SK-N-SH (cell line): ENCODE results near the gene AUTS2. TPM values are rescaled to one million over a fixed set of nuclear protein-coding genes. Genes with fewer than 3 reads are reported as not detected.

Experiments
- CTCF ChIA-PET: fragments of 300-600, 350-600 bp; formaldehyde crosslinking; extraction: SDS; loops from one replicate; lab custom pipeline; 2021; lab: Yijun Ruan, JAX
- POLR2A ChIA-PET: fragments of 350-600 bp; sonication (Branson Sonifier 250); formaldehyde crosslinking; extraction: SDS; loops from one replicate; lab custom pipeline; 2020; ENCODE audit warnings: antibody characterized with exemption, inconsistent platforms; lab: Yijun Ruan, JAX
- DNase-seq: peaks from one replicate; pipeline ENCODE4 v3.0.0; 2012
- H2AFZ ChIP-seq: fragments of 200-600 bp; sonication (generic); 2 replicates; pipeline ENCODE4 v1.8.1; 2016; ENCODE audit warnings: antibody characterized with exemption, mild to moderate bottlenecking, low read depth
- H3F3A ChIP-seq: fragments of 200-600 bp; sonication (generic); replicated peaks from 2 replicates; pipeline ENCODE3; 2016; ENCODE audit warnings: antibody characterized with exemption, mild to moderate bottlenecking; ENCODE audit not compliant: insufficient read depth
- H3K27ac ChIP-seq, 2 experiments: fragments of 200-500 bp in 1 of 2; fragments of 200-600 bp in 1 of 2; sonication (Bioruptor generic) in 1 of 2; sonication (generic), shearing (Covaris generic) in 1 of 2; 2 replicates each; pipeline versions ENCODE4 v1.5.1 to v1.6.1; 2014 to 2016; ENCODE audit warnings: low read depth in 2 of 2, inconsistent platforms in 1 of 2, low read length in 1 of 2, mild to moderate bottlenecking in 1 of 2, mixed read lengths in 1 of 2
- H3K27me3 ChIP-seq: fragments of 200-600 bp; sonication (generic), shearing (Covaris generic); 2 replicates; pipeline ENCODE4 v1.6.1; 2016; ENCODE audit warnings: mixed run types; ENCODE audit not compliant: insufficient read depth
- H3K36me3 ChIP-seq, 2 experiments: fragments of 200-500 bp in 1 of 2; fragments of 200-600 bp in 1 of 2; sonication (Bioruptor generic) in 1 of 2; sonication (generic) in 1 of 2; replicated peaks in 1 of 2; 2 replicates each; pipeline versions ENCODE3 to v1.5.1; 2014 to 2016; ENCODE audit warnings: low read length in 1 of 2, mild to moderate bottlenecking in 1 of 2; ENCODE audit not compliant: insufficient read depth in 2 of 2, control insufficient read depth in 1 of 2
- H3K4me1 ChIP-seq, 2 experiments: fragments of 200-500 bp in 1 of 2; fragments of 200-600 bp in 1 of 2; sonication (Bioruptor generic) in 1 of 2; sonication (generic), shearing (Covaris generic) in 1 of 2; 2 replicates each; pipeline versions ENCODE4 v1.5.1 to v1.6.1; 2014 to 2016; ENCODE audit warnings: low read depth in 1 of 2, low read length in 1 of 2, mixed run types in 1 of 2; ENCODE audit not compliant: insufficient read depth in 2 of 2, control insufficient read depth in 1 of 2
- H3K4me2 ChIP-seq: fragments of 200-600 bp; sonication (generic), shearing (Covaris generic); 2 replicates; pipeline ENCODE4 v1.6.1; 2017; ENCODE audit warnings: mixed run types
- H3K4me3 ChIP-seq, 2 experiments: fragments of 200-500 bp in 1 of 2; fragments of 200-600 bp in 1 of 2; sonication (Bioruptor generic) in 1 of 2; sonication (generic), shearing (Covaris generic) in 1 of 2; 2 replicates each; pipeline versions ENCODE4 v1.5.1 to v1.8.1; 2014 to 2016; ENCODE audit warnings: low read depth in 2 of 2, inconsistent platforms in 1 of 2, low read length in 1 of 2, mild to moderate bottlenecking in 1 of 2, mixed read lengths in 1 of 2, moderate library complexity in 1 of 2
- H3K79me2 ChIP-seq: fragments of 200-600 bp; sonication (generic); 2 replicates; pipeline ENCODE4 v1.8.1; 2017; ENCODE audit warnings: mild to moderate bottlenecking; ENCODE audit not compliant: insufficient read depth
- H3K9ac ChIP-seq: fragments of 200-600 bp; sonication (generic); 2 replicates; pipeline ENCODE4 v1.6.1; 2017; ENCODE audit warnings: mixed run types
- H3K9me2 ChIP-seq: fragments of 200-600 bp; sonication (generic); 2 replicates; pipeline ENCODE4 v1.6.1; 2017; ENCODE audit warnings: mixed run types
- H3K9me3 ChIP-seq: fragments of 200-600 bp; sonication (generic); 2 replicates; pipeline ENCODE4 v1.6.1; 2017; ENCODE audit warnings: mixed run types, mild to moderate bottlenecking, moderate library complexity
- H4K20me1 ChIP-seq: fragments of 200-600 bp; sonication (generic); 2 replicates; pipeline ENCODE4 v1.6.1; 2017; ENCODE audit warnings: mild to moderate bottlenecking, mixed run types; ENCODE audit not compliant: insufficient read depth
- EP300 ChIP-seq, 2 experiments: IDR thresholded peaks; 2 replicates each; pipeline versions ENCODE4 v1.4.0 to v1.6.1; 2012; ENCODE audit warnings: borderline replicate concordance in 1 of 2, low read depth in 1 of 2, low read length in 1 of 2
- EZH2phosphoT487 ChIP-seq: fragments of 200-600 bp; sonication (generic); IDR thresholded peaks from 2 replicates; pipeline ENCODE4 v1.6.1; 2017; ENCODE audit warnings: low read depth, mixed run types, mild to moderate bottlenecking, antibody characterized with exemption, moderate library complexity, borderline replicate concordance
- GATA2 ChIP-seq: sonication (generic); formaldehyde crosslinking; IDR thresholded peaks from 2 replicates; pipeline ENCODE4 v1.5.0; 2020; ENCODE audit warnings: mild to moderate bottlenecking, missing genetic modification reagents
- MEF2A ChIP-seq: IDR thresholded peaks from 2 replicates; pipeline ENCODE4 v1.4.0; 2012; ENCODE audit warnings: low read depth, borderline replicate concordance
- PBX3 ChIP-seq: IDR thresholded peaks from 2 replicates; pipeline ENCODE4; 2012
- RFX5 ChIP-seq: IDR thresholded peaks from 2 replicates; pipeline ENCODE4 v1.6.1; 2012; ENCODE audit warnings: mild to moderate bottlenecking, improper control_type of control experiment, low read length
- RXRA ChIP-seq: IDR thresholded peaks from 2 replicates; pipeline ENCODE4 v1.4.0; 2012; ENCODE audit warnings: low read depth, mild to moderate bottlenecking, borderline replicate concordance
- SIN3A ChIP-seq: IDR thresholded peaks from 2 replicates; pipeline ENCODE4 v1.6.1; 2012; ENCODE audit warnings: low read depth, mild to moderate bottlenecking, low read length, moderate library complexity, borderline replicate concordance
- TCF12 ChIP-seq: IDR thresholded peaks from 2 replicates; pipeline ENCODE4 v1.4.0; 2012
- TEAD4 ChIP-seq: IDR thresholded peaks from 2 replicates; pipeline ENCODE4 v1.4.0; 2012; ENCODE audit warnings: mild to moderate bottlenecking, borderline replicate concordance; ENCODE audit not compliant: insufficient read depth
- ZBTB33 ChIP-seq: IDR thresholded peaks from 2 replicates; pipeline ENCODE4 v1.4.0; 2012; ENCODE audit warnings: low read depth, borderline replicate concordance
- WGBS: methylation state at CpG from one replicate; pipeline ENCODE4 v1.1.6; 2017; ENCODE audit warnings: low lambda C conversion rate; 5-methylcytosine and 5-hydroxymethylcytosine counted together
- polyA plus RNA-seq, 3 experiments: library from polyadenylated mRNA; depleted of rRNA; stranded (reverse); fragments of >200 nt; gene quantifications; 2 replicates each; pipeline ENCODE4 v1.2.3, GENCODE V29; 2012

AUTS2 gene
- polyA plus RNA-seq, 1 of the 3 experiments (the other 2 are of a cell fraction) = 15.6 TPM

- Histone ChIP-seq H3K79me2 (no peaks in the 10 kb centered on the region), H4K20me1 (peaks cover 6% of the 10 kb centered on the region; the same call in 1 of the 2 replicates), H3K27ac (no peak overlapping the region), H3K4me1 (no peaks in the 10 kb centered on the region), H3K4me2 (no peak overlapping the region), H3K9ac (no peak overlapping the region), H3F3A (peaks cover 9% of the 10 kb centered on the region), H3K9me2 (no peaks in the 10 kb centered on the region), H3K4me3 (no peak overlapping the region), H3K36me3 (peaks cover 60 to 87% of the 10 kb centered on the region in 2 experiments), H2AFZ (no peak overlapping the region), H3K9me3 (no peaks in the 10 kb centered on the region), H3K27me3 (no peaks in the 10 kb centered on the region)
- TF ChIP-seq TEAD4 (no peak), ZBTB33 (no peak), PBX3 (no peak), MEF2A (no peak)
- no peak for DNase-seq
- POLR2A ChIA-PET = no interaction called here
- 94% methylated on average over 59 of the region's 63 CpGs for WGBS
- CTCF ChIA-PET = no interaction called here
Observed at GRCh38 chr7:70790215-70791073, 1192.2 kb downstream of the AUTS2 start.

- no peaks in the 10 kb centered on the region for H3K9me2 ChIP-seq
- POLR2A ChIA-PET = no interaction called here
- no peak for TF ChIP-seq EP300 (IDR thresholded peaks at IDR 0.05; ENCODE audit: borderline replicate concordance in 1 of 2, low read depth in 1 of 2, low read length in 1 of 2)
- TF ChIP-seq EZH2phosphoT487 = no peak
- no peak for TF ChIP-seq RFX5
- TF ChIP-seq PBX3 = no peak
- TF ChIP-seq GATA2 (CRISPR knock-in tag) = no peak
- TF ChIP-seq TCF12 = no peak
- TF ChIP-seq SIN3A = no peak
- TF ChIP-seq RXRA = no peak
- no peak overlapping the region for H3K4me2 ChIP-seq
- H4K20me1 ChIP-seq = peaks cover 6% of the 10 kb centered on the region; the same call in 1 of the 2 replicates
- 90% methylated on average over 6 of the region's 6 CpGs for WGBS
- peaks cover 51 to 78% of the 10 kb centered on the region in 2 experiments for H3K36me3 ChIP-seq
- DNase-seq = no peak
- H3K4me1 ChIP-seq = peaks cover 0 to 3% of the 10 kb centered on the region in 2 experiments; a peak in 1 of 4 replicates
- H3K9ac ChIP-seq = no peak overlapping the region
- CTCF ChIA-PET = no interaction called here
- H2AFZ ChIP-seq = no peak overlapping the region
- peaks cover 9% of the 10 kb centered on the region for H3F3A ChIP-seq
- no peaks in the 10 kb centered on the region for H3K27me3 ChIP-seq
- no peak overlapping the region for H3K4me3 ChIP-seq
- H3K27ac ChIP-seq = no peak overlapping the region
- no peaks in the 10 kb centered on the region for H3K79me2 ChIP-seq
- H3K9me3 ChIP-seq = no peaks in the 10 kb centered on the region
Observed at GRCh38 chr7:70791341-70791740, 1193.1 kb downstream of the AUTS2 start.
